ENCODE data around the gene SPATA18.

The SPATA18 gene

DNA sequence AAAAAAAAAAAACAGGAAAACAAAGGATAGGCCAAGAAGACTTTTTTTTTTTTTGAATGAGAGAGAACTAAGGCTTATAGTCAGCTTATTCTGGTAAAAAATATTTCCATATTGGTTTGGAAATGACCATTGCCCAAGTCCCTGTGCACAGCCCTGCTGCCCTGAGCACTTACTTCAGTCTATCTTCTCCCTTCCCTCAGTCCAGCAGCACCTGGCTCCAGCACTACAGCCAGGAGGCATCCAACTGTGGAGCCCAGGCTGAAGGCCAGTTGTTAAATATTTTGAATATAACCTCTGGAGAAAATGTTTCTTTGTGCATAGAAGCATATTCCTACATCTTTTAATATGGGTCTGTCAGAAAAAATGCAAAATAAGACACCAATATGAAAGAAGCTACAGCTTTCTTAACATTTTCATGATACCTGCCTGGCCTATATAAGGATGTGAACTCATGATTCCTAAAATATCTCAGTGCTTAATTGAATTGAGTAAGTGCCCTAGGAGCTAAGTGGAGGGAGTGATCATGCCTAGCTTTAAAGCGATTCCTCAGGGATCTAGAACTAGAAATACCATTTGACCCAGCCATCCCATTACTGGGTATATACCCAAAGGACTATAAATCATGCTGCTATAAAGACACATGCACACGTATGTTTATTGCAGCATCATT is 45.4 kb upstream of the SPATA18 start:
- H3K9me3 ChIP-seq (ENCODE audit: insufficient read depth, low read depth, low read length) = no peaks in the 10 kb centered on the region
- H3K9me2 ChIP-seq (replicated peaks; ENCODE audit: low read depth, low read length) = no peaks in the 10 kb centered on the region
- no peak overlapping the region for H2AFZ ChIP-seq (ENCODE audit: low read length)
- no peaks in the 10 kb centered on the region for H3F3A ChIP-seq (ENCODE audit: low read depth)
- TF ChIP-seq EZH2phosphoT487 (IDR thresholded peaks at IDR 0.05; ENCODE audit: borderline replicate concordance) = no peak
- TF ChIP-seq, protein P1, sequence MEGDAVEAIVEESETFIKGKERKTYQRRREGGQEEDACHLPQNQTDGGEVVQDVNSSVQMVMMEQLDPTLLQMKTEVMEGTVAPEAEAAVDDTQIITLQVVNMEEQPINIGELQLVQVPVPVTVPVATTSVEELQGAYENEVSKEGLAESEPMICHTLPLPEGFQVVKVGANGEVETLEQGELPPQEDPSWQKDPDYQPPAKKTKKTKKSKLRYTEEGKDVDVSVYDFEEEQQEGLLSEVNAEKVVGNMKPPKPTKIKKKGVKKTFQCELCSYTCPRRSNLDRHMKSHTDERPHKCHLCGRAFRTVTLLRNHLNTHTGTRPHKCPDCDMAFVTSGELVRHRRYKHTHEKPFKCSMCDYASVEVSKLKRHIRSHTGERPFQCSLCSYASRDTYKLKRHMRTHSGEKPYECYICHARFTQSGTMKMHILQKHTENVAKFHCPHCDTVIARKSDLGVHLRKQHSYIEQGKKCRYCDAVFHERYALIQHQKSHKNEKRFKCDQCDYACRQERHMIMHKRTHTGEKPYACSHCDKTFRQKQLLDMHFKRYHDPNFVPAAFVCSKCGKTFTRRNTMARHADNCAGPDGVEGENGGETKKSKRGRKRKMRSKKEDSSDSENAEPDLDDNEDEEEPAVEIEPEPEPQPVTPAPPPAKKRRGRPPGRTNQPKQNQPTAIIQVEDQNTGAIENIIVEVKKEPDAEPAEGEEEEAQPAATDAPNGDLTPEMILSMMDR (conservative IDR thresholded peaks at IDR 0.05; ENCODE audit: low read length) = no peak
- H3K27me3 ChIP-seq (ENCODE audit: insufficient read depth, low read length, poor library complexity, severe bottlenecking) = no peaks in the 10 kb centered on the region
- H3K36me3 ChIP-seq (ENCODE audit: insufficient read depth, low read length) = no peaks in the 10 kb centered on the region
- H3K79me2 ChIP-seq (ENCODE audit: insufficient read depth, low read length) = no peaks in the 10 kb centered on the region
- H4K20me1 ChIP-seq (ENCODE audit: insufficient read depth, low read length, poor library complexity, severe bottlenecking) = no peaks in the 10 kb centered on the region
- H3K4me3 ChIP-seq (ENCODE audit: low read length, poor library complexity, severe bottlenecking) = no peak overlapping the region
- no peak overlapping the region for H3K9ac ChIP-seq (ENCODE audit: low read depth, low read length, poor library complexity, severe bottlenecking)
- peaks cover 11% of the 10 kb centered on the region for H3K4me1 ChIP-seq (ENCODE audit: insufficient read depth, low read length, poor library complexity, severe bottlenecking)
- H3K4me2 ChIP-seq (ENCODE audit: low read depth, low read length, poor library complexity, severe bottlenecking) = no peak overlapping the region

DNA sequence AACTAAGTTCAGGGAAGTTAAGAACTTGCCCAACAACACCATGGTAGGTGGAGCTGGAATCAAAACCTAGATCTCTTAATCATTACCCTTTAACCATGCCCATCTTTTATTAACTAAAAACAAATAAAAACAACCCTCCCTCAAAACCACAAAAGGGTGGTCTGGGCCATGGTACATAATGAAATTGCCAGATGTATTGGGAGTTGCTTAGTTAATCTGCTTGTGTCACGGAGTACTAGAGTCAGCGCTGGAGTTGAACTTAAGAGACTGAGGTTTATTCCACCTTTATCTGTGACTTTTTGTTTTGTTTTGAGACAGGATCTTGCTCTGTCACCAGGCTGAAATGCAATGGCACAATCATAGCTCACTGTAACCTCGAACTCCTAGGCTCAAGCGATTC is 44.2 kb upstream of the SPATA18 start:
- Histone ChIP-seq H3K27me3 (ENCODE audit: insufficient read depth, low read length, poor library complexity, severe bottlenecking) (no peaks in the 10 kb centered on the region), H3K9me2 (replicated peaks; ENCODE audit: low read depth, low read length) (no peaks in the 10 kb centered on the region), H3K79me2 (ENCODE audit: insufficient read depth, low read length) (no peaks in the 10 kb centered on the region), H4K20me1 (ENCODE audit: insufficient read depth, low read length, poor library complexity, severe bottlenecking) (no peaks in the 10 kb centered on the region), H3K4me3 (ENCODE audit: low read length, poor library complexity, severe bottlenecking) (no peak overlapping the region), H3K36me3 (ENCODE audit: insufficient read depth, low read length) (no peaks in the 10 kb centered on the region), H3K4me1 (ENCODE audit: insufficient read depth, low read length, poor library complexity, severe bottlenecking) (peaks cover 11% of the 10 kb centered on the region), H2AFZ (ENCODE audit: low read length) (no peak overlapping the region), H3K9ac (ENCODE audit: low read depth, low read length, poor library complexity, severe bottlenecking) (no peak overlapping the region), H3K4me2 (ENCODE audit: low read depth, low read length, poor library complexity, severe bottlenecking) (no peak overlapping the region), H3F3A (ENCODE audit: low read depth) (no peaks in the 10 kb centered on the region), H3K9me3 (ENCODE audit: insufficient read depth, low read depth, low read length) (no peaks in the 10 kb centered on the region)
- no peak for TF ChIP-seq EZH2phosphoT487 (IDR thresholded peaks at IDR 0.05; ENCODE audit: borderline replicate concordance)
- TF ChIP-seq, protein P1 (conservative IDR thresholded peaks at IDR 0.05; ENCODE audit: low read length) = no peak

DNA sequence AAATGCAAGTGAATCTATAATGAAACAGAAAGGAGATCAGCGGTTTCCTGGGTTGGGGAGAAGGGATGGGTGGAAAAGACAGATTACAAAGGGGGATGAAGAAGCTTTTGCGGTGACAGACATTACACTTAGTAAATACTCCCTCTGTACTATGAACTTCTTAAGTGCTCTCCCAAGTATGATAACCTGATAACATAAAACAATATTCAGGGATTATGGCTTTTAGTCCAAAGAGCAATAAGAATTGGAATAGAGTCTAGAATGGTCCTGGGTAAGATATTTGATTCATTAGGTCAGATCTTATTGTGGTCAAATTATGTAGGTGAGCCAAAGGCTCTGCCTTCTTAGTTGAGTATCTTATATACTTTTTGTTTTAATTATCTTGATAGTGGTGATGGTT is 40.1 kb upstream of the SPATA18 start:
- TF ChIP-seq EZH2phosphoT487 (IDR thresholded peaks at IDR 0.05; ENCODE audit: borderline replicate concordance) = no peak
- TF ChIP-seq, protein P1 (conservative IDR thresholded peaks at IDR 0.05; ENCODE audit: low read length) = no peak
- no peak overlapping the region for H3K4me2 ChIP-seq (ENCODE audit: low read depth, low read length, poor library complexity, severe bottlenecking)
- H3F3A ChIP-seq (ENCODE audit: low read depth) = no peaks in the 10 kb centered on the region
- H3K36me3 ChIP-seq (ENCODE audit: insufficient read depth, low read length) = no peaks in the 10 kb centered on the region
- no peaks in the 10 kb centered on the region for H3K9me3 ChIP-seq (ENCODE audit: insufficient read depth, low read depth, low read length)
- H3K9me2 ChIP-seq (replicated peaks; ENCODE audit: low read depth, low read length) = no peaks in the 10 kb centered on the region
- H3K4me3 ChIP-seq (ENCODE audit: low read length, poor library complexity, severe bottlenecking) = no peak overlapping the region
- no peaks in the 10 kb centered on the region for H3K27me3 ChIP-seq (ENCODE audit: insufficient read depth, low read length, poor library complexity, severe bottlenecking)
- H3K4me1 ChIP-seq (ENCODE audit: insufficient read depth, low read length, poor library complexity, severe bottlenecking) = no peaks in the 10 kb centered on the region
- no peak overlapping the region for H3K9ac ChIP-seq (ENCODE audit: low read depth, low read length, poor library complexity, severe bottlenecking)
- H4K20me1 ChIP-seq (ENCODE audit: insufficient read depth, low read length, poor library complexity, severe bottlenecking) = no peaks in the 10 kb centered on the region
- no peak overlapping the region for H2AFZ ChIP-seq (ENCODE audit: low read length)
- H3K79me2 ChIP-seq (ENCODE audit: insufficient read depth, low read length) = no peaks in the 10 kb centered on the region
